B cell (primary cell): Measurements from ENCODE around the gene PES1. TPM values are rescaled to one million over a fixed set of nuclear protein-coding genes. Genes with fewer than 3 reads are reported as not detected.
A peak's percentile ranks its signal among the peaks of the same experiment; 100 is the strongest.

Source experiments
- ATAC-seq: fragments of 200-7000 bp; cut with Tn5 transposase; one replicate; pipeline ENCODE4 v1.10.0; 2021; ENCODE audit warnings: low read depth, mild to moderate bottlenecking, moderate number of reproducible peaks, moderate library complexity
- CTCF ChIA-PET: fragments of 350-600 bp; sonication (Branson Sonifier 250); formaldehyde crosslinking; loops from one replicate; lab custom pipeline; 2021; ENCODE audit warnings: antibody characterized with exemption, inconsistent platforms; lab: Charles Lee
- POLR2A ChIA-PET: fragments of 350-600 bp; sonication (Branson Sonifier 250); formaldehyde crosslinking; loops from one replicate; lab custom pipeline; 2021; ENCODE audit warnings: antibody characterized with exemption; lab: Charles Lee
- DNase-seq: peaks from one replicate; pipeline ENCODE4 v3.0.0; 2013
- H2AFZ ChIP-seq: 2 replicates; pipeline ENCODE4 v1.6.1; 2012; ENCODE audit warnings: mild to moderate bottlenecking, low read depth, low read length; ENCODE audit not compliant: insufficient read depth, poor library complexity, severe bottlenecking
- H3K27ac ChIP-seq, 2 donors: 1 replicate in 1 of 2; 2 replicates in 1 of 2; pipeline ENCODE4 v1.5.1; 2012 to 2013; ENCODE audit warnings: low read length in 2 of 2, mild to moderate bottlenecking in 2 of 2, moderate library complexity in 1 of 2
- H3K27me3 ChIP-seq, 4 experiments: fragments of 200-600 bp in 1 of 4; sonication (generic) in 1 of 4; replicated peaks in 1 of 4; 1 replicate in 2 of 4; 2 replicates in 2 of 4; pipeline versions ENCODE4 v1.6.1 to v1.7.0; 2013 to 2016; ENCODE audit warnings: low read length in 3 of 4, mild to moderate bottlenecking in 2 of 4, mixed read lengths in 1 of 4, moderate library complexity in 1 of 4; ENCODE audit not compliant: insufficient read depth in 4 of 4, control insufficient read depth in 3 of 4; ENCODE audit errors: control extremely low read depth in 1 of 4
- H3K36me3 ChIP-seq, 2 experiments: replicated peaks in 1 of 2; 1 replicate in 1 of 2; 2 replicates in 1 of 2; pipeline versions ENCODE4 v1.6.1 to v1.7.1; 2013; ENCODE audit warnings: low read length in 1 of 2; ENCODE audit not compliant: insufficient read depth in 2 of 2, control insufficient read depth in 1 of 2; ENCODE audit errors: control extremely low read depth in 1 of 2, extremely low read depth in 1 of 2
- H3K4me1 ChIP-seq, 2 donors: fragments of 200-600 bp in 1 of 2; sonication (generic) in 1 of 2; 1 replicate in 1 of 2; 2 replicates in 1 of 2; pipeline versions ENCODE4 v1.5.1 to v1.6.1; 2013 to 2017; ENCODE audit warnings: low read length in 2 of 2; ENCODE audit not compliant: control insufficient read depth in 2 of 2, insufficient read depth in 2 of 2
- H3K4me2 ChIP-seq: replicated peaks from 2 replicates; pipeline ENCODE3; 2012; ENCODE audit warnings: mild to moderate bottlenecking, low read depth, low read length; ENCODE audit not compliant: poor library complexity, severe bottlenecking
- H3K4me3 ChIP-seq, 5 experiments: fragments of 200-600 bp in 1 of 5; sonication (generic) in 1 of 5; 1 replicate in 3 of 5; 2 replicates in 2 of 5; pipeline versions ENCODE4 v1.5.1 to v1.7.0; 2011 to 2016; ENCODE audit warnings: low read length in 4 of 5, mild to moderate bottlenecking in 4 of 5, low read depth in 2 of 5, control low read depth in 1 of 5, moderate library complexity in 1 of 5; ENCODE audit not compliant: insufficient read depth in 1 of 5; ENCODE audit errors: control extremely low read depth in 1 of 5, extremely low read depth in 1 of 5
- H3K79me2 ChIP-seq: fragments of 200-600 bp; sonication (generic); one replicate; pipeline ENCODE4 v1.6.0; 2016; ENCODE audit warnings: low read length; ENCODE audit not compliant: control insufficient read depth, insufficient read depth
- H3K9ac ChIP-seq: fragments of 200-600 bp; sonication (generic); 2 replicates; pipeline ENCODE4 v1.6.1; 2017; ENCODE audit warnings: mild to moderate bottlenecking, low read length, moderate library complexity
- H3K9me3 ChIP-seq, 3 donors: one replicate each; pipeline versions ENCODE4 v1.6.1 to v1.7.1; 2013; ENCODE audit warnings: low read length in 2 of 3; ENCODE audit not compliant: control insufficient read depth in 2 of 3, insufficient read depth in 1 of 3; ENCODE audit errors: control extremely low read depth in 1 of 3
- H4K20me1 ChIP-seq: 2 replicates; pipeline ENCODE4 v1.6.0; 2012; ENCODE audit warnings: mild to moderate bottlenecking, low read length; ENCODE audit not compliant: insufficient read depth, control insufficient read depth, poor library complexity, severe bottlenecking
- H3K27ac Mint-ChIP-seq: one replicate; pipeline ENCODE4 v1.8.0; 2021; ENCODE audit warnings: mixed read lengths
- H3K27me3 Mint-ChIP-seq: one replicate; pipeline ENCODE4 v1.8.0; 2021; ENCODE audit warnings: mixed read lengths
- H3K4me1 Mint-ChIP-seq: one replicate; pipeline ENCODE4 v1.8.0; 2021; ENCODE audit warnings: mixed read lengths
- H3K4me3 Mint-ChIP-seq: one replicate; pipeline ENCODE4 v1.8.0; 2021; ENCODE audit warnings: mixed read lengths
- H3K9me3 Mint-ChIP-seq: one replicate; pipeline ENCODE4 v1.8.0; 2022; ENCODE audit warnings: mixed read lengths; ENCODE audit not compliant: insufficient read depth
- EZH2 ChIP-seq: IDR thresholded peaks from 2 replicates; pipeline ENCODE4 v1.6.1; 2012; ENCODE audit warnings: borderline replicate concordance, low read depth, mild to moderate bottlenecking, moderate library complexity, low read length; ENCODE audit not compliant: insufficient read depth, poor library complexity, severe bottlenecking
- WGBS: methylation state at CpG from one replicate; pipeline ENCODE4 v1.1.5; 2013; ENCODE audit warnings: missing lambda C conversion rate; ENCODE audit not compliant: insufficient coverage; 5-methylcytosine and 5-hydroxymethylcytosine counted together
- intact Hi-C: fragments of 100-400 bp; cut with micrococcal nuclease; formaldehyde crosslinking; loops from one replicate; pipeline ENCODE4 v1.10.0; 2022
- polyA plus RNA-seq: library from polyadenylated mRNA; depleted of rRNA; stranded (reverse); fragments of >200 nt; gene quantifications from 2 replicates; pipeline ENCODE4 v1.2.3, GENCODE V29; 2012
- total RNA-seq, 2 donors: library from RNA; stranded (reverse); fragments of 120-200 nt in 1 of 2; gene quantifications; 1 replicate in 1 of 2; 2 replicates in 1 of 2; pipeline versions ENCODE4 v1.2.3 to v1.2.4, GENCODE V29; 2013 to 2022
- TF ChIP-seq, protein P1 (sequence below): fragments of 200-600 bp; IDR thresholded peaks from one replicate; pipeline ENCODE4 v1.8.0; 2022; ENCODE audit warnings: antibody characterized with exemption, mild to moderate bottlenecking

Gene PES1
- total and polyA plus RNA-seq, 2 donors (not counting 1 experiment from before 2014, with no cell fraction given) = 38.1 to 75.2 TPM

DNA sequence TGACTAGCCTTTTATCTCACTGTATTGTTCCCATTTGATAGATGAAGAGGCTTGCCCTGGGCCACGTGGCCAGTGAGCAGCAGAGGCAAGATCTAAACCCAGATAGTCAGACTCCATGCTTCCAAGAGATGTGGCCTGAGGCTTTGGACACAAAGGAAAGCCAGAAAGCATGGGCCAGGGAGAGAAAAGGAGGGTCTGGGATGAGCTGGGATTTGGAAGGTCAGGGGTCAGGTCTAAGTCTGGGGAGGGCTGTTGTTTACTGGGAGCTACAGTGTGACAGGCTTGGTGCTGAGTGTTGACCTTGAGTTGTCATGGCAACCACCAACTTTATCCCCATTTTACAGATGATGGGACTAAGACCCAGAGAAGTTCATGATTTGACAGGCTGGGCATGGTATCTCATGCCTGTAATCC lies 46.0 kb upstream of the PES1 start:
- H3K27ac ChIP-seq = no peak overlapping the region
- peaks cover 3% of the 10 kb centered on the region for H3K9me3 Mint-ChIP-seq
- H3K9ac ChIP-seq = no peak overlapping the region
- no peaks in the 10 kb centered on the region for H3K27me3 ChIP-seq
- no peaks in the 10 kb centered on the region for H3K36me3 ChIP-seq
- H3K4me3 ChIP-seq = no peak overlapping the region
- peak overlapping the region; percentile 37 for H3K4me3 Mint-ChIP-seq
- H2AFZ ChIP-seq = no peak overlapping the region
- intact Hi-C loops = no loop called here
- no peak overlapping the region for H3K27ac Mint-ChIP-seq
- DNase-seq = no peak
- no peak for ATAC-seq
- TF ChIP-seq, protein P1, sequence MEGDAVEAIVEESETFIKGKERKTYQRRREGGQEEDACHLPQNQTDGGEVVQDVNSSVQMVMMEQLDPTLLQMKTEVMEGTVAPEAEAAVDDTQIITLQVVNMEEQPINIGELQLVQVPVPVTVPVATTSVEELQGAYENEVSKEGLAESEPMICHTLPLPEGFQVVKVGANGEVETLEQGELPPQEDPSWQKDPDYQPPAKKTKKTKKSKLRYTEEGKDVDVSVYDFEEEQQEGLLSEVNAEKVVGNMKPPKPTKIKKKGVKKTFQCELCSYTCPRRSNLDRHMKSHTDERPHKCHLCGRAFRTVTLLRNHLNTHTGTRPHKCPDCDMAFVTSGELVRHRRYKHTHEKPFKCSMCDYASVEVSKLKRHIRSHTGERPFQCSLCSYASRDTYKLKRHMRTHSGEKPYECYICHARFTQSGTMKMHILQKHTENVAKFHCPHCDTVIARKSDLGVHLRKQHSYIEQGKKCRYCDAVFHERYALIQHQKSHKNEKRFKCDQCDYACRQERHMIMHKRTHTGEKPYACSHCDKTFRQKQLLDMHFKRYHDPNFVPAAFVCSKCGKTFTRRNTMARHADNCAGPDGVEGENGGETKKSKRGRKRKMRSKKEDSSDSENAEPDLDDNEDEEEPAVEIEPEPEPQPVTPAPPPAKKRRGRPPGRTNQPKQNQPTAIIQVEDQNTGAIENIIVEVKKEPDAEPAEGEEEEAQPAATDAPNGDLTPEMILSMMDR = no peak
- POLR2A ChIA-PET = no interaction called here
- H3K79me2 ChIP-seq = no peaks in the 10 kb centered on the region
- H4K20me1 ChIP-seq = no peaks in the 10 kb centered on the region
- no CpG with 5 or more reads among the region's 1 CpG for WGBS
- CTCF ChIA-PET = interaction anchor here (1.4 kb wide), 1 partner anchor 283 kb away, joined by 3 read pairs; no protein-coding TSS in a partner anchor
- H3K4me1 ChIP-seq = peaks cover 18 to 28% of the 10 kb centered on the region in 2 donors
- peaks cover 19% of the 10 kb centered on the region for H3K4me1 Mint-ChIP-seq
- H3K9me3 ChIP-seq = no peaks in the 10 kb centered on the region
- H3K27me3 Mint-ChIP-seq = no peaks in the 10 kb centered on the region
- H3K4me2 ChIP-seq = no peak overlapping the region

DNA sequence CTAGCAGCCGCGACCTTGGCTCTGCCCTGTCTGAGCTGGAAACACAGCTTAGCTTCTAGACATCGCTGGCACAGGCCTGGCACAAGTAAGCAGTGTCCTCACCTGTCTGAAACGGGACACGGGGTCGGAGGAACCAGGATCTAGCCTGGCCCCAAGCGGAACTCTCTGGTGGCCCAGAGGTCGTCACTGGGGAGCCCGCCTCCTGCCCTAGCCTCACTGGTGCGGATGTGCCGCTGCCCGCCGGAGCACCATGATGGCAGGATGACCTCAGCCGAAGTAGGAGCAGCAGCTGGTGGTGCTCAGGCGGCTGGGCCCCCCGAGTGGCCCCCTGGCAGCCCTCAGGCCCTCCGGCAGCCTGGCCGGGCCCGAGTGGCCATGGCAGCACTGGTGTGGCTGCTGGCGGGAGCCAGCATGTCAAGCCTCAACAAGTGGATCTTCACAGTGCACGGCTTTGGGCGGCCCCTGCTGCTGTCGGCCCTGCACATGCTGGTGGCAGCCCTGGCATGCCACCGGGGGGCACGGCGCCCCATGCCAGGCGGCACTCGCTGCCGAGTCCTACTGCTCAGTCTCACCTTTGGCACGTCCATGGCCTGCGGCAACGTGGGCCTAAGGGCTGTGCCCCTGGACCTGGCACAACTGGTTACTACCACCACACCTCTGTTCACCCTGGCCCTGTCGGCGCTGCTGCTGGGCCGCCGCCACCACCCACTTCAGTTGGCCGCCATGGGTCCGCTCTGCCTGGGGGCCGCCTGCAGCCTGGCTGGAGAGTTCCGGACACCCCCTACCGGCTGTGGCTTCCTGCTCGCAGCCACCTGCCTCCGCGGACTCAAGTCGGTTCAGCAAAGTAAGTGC lies 44.7 kb upstream of the PES1 start:
- Mint-ChIP-seq H3K9me3 (peaks cover 3% of the 10 kb centered on the region), H3K4me3 (peak overlapping the region; percentile 88), H3K4me1 (peaks cover 19% of the 10 kb centered on the region), H3K27ac (peak overlapping the region; percentile 76), H3K27me3 (no peaks in the 10 kb centered on the region)
- Histone ChIP-seq H3K79me2 (no peaks in the 10 kb centered on the region), H2AFZ (peak overlapping the region; percentile 93), H3K4me2 (peak overlapping the region; percentile 99), H3K36me3 (no peaks in the 10 kb centered on the region), H3K9ac (peak overlapping the region; percentile 77), H3K27me3 (no peaks in the 10 kb centered on the region), H3K4me1 (peaks cover 18 to 28% of the 10 kb centered on the region in 2 donors), H3K9me3 (no peaks in the 10 kb centered on the region), H3K4me3 (peak overlapping the region in 4 of 5 experiments; percentile 52 to 79 (median 65)), H3K27ac (peak overlapping the region in 1 of 2 donors; percentile 68), H4K20me1 (no peaks in the 10 kb centered on the region)
- 70% methylated on average over 45 of the region's 45 CpGs for WGBS
- ATAC-seq (no peak), DNase-seq (no peak)
- POLR2A ChIA-PET = interaction anchor here (1.5 kb wide), 1 partner anchor 45 kb away, joined by 3 read pairs; the partner anchor contains the start of gene PES1
- intact Hi-C loops = no loop called here
- CTCF ChIA-PET = interaction anchor here (0.6 to 4.8 kb wide), 7 partner anchors 13 to 787 kb away, joined by 3 to 105 read pairs (median 20); partner anchors contain the start of gene DUSP18
- TF ChIP-seq, protein P1 = no peak
- TF ChIP-seq EZH2 = no peak
